Lung (tissue), 12 donors: ENCODE measurements around the gene CDX1. TPM values are rescaled to one million over a fixed set of nuclear protein-coding genes. Genes with fewer than 3 reads are reported as not detected.
A peak's percentile ranks its signal among the peaks of the same experiment; 100 is the strongest.

Experiments used
- ATAC-seq: fragments of 200-7000 bp; cut with Tn5 transposase; one replicate; pipeline ENCODE4 v1.9.1; 2020; ENCODE audit warnings: moderate number of reproducible peaks; ENCODE audit not compliant: insufficient read depth, low FRiP score
- DNase-seq, 3 donors: peaks; one replicate each; pipeline ENCODE4 v3.0.0-alpha.2; 2013 to 2017
- H3K27ac ChIP-seq, 2 donors: one replicate each; pipeline ENCODE4 v1.5.1; 2013; ENCODE audit warnings: mild to moderate bottlenecking in 2 of 2, moderate library complexity in 2 of 2, control low read depth in 1 of 2, inconsistent platforms in 1 of 2, low read depth in 1 of 2, low read length in 1 of 2
- H3K27me3 ChIP-seq, 3 donors: one replicate each; pipeline ENCODE4 v1.5.1; 2013; ENCODE audit warnings: low read length in 2 of 3; ENCODE audit not compliant: control insufficient read depth in 3 of 3, insufficient read depth in 3 of 3
- H3K36me3 ChIP-seq, 4 donors: one replicate each; pipeline ENCODE4 v1.5.1; 2013; ENCODE audit warnings: low read length in 4 of 4, mild to moderate bottlenecking in 1 of 4, moderate library complexity in 1 of 4; ENCODE audit not compliant: control insufficient read depth in 4 of 4, insufficient read depth in 4 of 4
- H3K4me1 ChIP-seq, 5 donors: one replicate each; pipeline ENCODE4 v1.5.1; 2013; ENCODE audit warnings: low read length in 5 of 5, mild to moderate bottlenecking in 2 of 5, moderate library complexity in 1 of 5; ENCODE audit not compliant: control insufficient read depth in 5 of 5, insufficient read depth in 5 of 5
- H3K4me3 ChIP-seq: one replicate; pipeline ENCODE4 v1.5.1; 2013; ENCODE audit warnings: mild to moderate bottlenecking, control low read depth, moderate library complexity
- H3K9ac ChIP-seq, 2 donors: one replicate each; pipeline ENCODE4 v1.5.1; 2013; ENCODE audit warnings: low read length in 2 of 2, control low read depth in 1 of 2; ENCODE audit not compliant: insufficient read depth in 1 of 2
- H3K9me3 ChIP-seq, 4 donors: one replicate each; pipeline ENCODE4 v1.5.1; 2013; ENCODE audit warnings: low read length in 3 of 4, mild to moderate bottlenecking in 1 of 4, moderate library complexity in 1 of 4; ENCODE audit not compliant: control insufficient read depth in 4 of 4, insufficient read depth in 3 of 4
- WGBS, 2 donors: extraction: QIAGEN DNeasy Blood & Tissue Kit; methylation state at CpG; one replicate each; pipeline ENCODE4 v1.1.7; 2013; 5-methylcytosine and 5-hydroxymethylcytosine counted together
- polyA plus RNA-seq, 2 donors: library from polyadenylated mRNA; stranded (reverse); fragments of 200-250 nt; gene quantifications; one replicate each; pipeline ENCODE4 v1.2.1, GENCODE V29; 2013
- total RNA-seq, 2 donors: library from RNA; depleted of rRNA in 1 of 2; stranded (reverse); fragments of >200 nt in 1 of 2; gene quantifications; one replicate each; pipeline ENCODE4 v1.2.1, GENCODE V29; 2014 to 2021
- TF ChIP-seq, protein P1 (sequence below): IDR thresholded peaks from 2 replicates; pipeline ENCODE4 v1.5.1; 2012; ENCODE audit warnings: mild to moderate bottlenecking; ENCODE audit errors: control extremely low read depth, extremely low read depth
- donor health status: control.
- donor health status: control.
- donor health status: Bipolar disorder and iron deficiency.
- donor health status: healthy.
- donor health status: DM: yes; HTN: yes; CAD: no.

CDX1 gene
- total and polyA plus RNA-seq, 4 donors: 0.09 to 0.43 (median 0.26) TPM

GRCh38 chr5:150208187-150209098 is 41.9 kb downstream of the CDX1 start:
- no peak overlapping the region for H3K9ac ChIP-seq
- H3K4me1 ChIP-seq: peaks cover 0 to 20% (median 4%) of the 10 kb centered on the region in 5 donors
- H3K4me3 ChIP-seq: no peak overlapping the region
- H3K27me3 ChIP-seq: no peaks in the 10 kb centered on the region
- DNase-seq (no peak), ATAC-seq (no peak)
- TF ChIP-seq, protein P1, sequence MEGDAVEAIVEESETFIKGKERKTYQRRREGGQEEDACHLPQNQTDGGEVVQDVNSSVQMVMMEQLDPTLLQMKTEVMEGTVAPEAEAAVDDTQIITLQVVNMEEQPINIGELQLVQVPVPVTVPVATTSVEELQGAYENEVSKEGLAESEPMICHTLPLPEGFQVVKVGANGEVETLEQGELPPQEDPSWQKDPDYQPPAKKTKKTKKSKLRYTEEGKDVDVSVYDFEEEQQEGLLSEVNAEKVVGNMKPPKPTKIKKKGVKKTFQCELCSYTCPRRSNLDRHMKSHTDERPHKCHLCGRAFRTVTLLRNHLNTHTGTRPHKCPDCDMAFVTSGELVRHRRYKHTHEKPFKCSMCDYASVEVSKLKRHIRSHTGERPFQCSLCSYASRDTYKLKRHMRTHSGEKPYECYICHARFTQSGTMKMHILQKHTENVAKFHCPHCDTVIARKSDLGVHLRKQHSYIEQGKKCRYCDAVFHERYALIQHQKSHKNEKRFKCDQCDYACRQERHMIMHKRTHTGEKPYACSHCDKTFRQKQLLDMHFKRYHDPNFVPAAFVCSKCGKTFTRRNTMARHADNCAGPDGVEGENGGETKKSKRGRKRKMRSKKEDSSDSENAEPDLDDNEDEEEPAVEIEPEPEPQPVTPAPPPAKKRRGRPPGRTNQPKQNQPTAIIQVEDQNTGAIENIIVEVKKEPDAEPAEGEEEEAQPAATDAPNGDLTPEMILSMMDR: no peak
- 60 to 61% methylated on average over 19 of the region's 19 CpGs for WGBS, 2 donors
- peaks cover 0 to 2% (median 0%) of the 10 kb centered on the region in 4 donors for H3K9me3 ChIP-seq
- H3K27ac ChIP-seq: no peak overlapping the region
- no peaks in the 10 kb centered on the region for H3K36me3 ChIP-seq

DNA sequence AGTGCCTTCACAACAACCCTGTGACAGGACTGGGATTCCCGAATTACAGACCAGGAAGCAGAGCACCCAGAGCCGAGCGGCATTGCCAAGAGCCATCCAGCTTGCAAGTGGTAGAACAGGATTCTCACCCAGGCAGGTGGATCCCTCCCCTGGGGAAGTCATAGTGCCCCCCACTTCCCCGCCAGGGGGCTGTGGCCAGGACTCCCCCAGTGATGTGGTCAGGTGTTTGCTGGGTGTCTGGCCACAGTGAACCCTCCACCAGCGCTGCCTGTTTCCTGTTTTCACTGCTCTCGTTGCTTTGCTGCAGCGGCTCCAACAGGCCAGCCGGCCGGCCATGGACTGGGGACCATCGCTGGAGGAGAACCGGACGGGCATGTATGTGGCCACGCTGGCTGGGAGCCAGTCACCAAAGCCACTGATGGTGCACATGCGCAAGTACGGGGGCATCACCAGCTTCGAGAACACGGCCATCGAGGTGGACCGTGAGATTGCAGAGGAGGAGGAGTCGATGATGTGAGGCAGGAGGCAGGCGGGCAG is 42.6 kb downstream of the CDX1 start:
- H3K9ac ChIP-seq: peak overlapping the region in 1 of 2 donors; percentile 4
- TF ChIP-seq, protein P1: no peak
- ATAC-seq (no peak), DNase-seq (peak; percentile 61 to 76 (median 71))
- H3K4me1 ChIP-seq: peaks cover 0 to 13% (median 2%) of the 10 kb centered on the region in 5 donors
- no peaks in the 10 kb centered on the region for H3K36me3 ChIP-seq
- H3K9me3 ChIP-seq: peaks cover 0 to 2% (median 0%) of the 10 kb centered on the region in 4 donors
- H3K27me3 ChIP-seq: no peaks in the 10 kb centered on the region
- H3K27ac ChIP-seq: no peak overlapping the region
- H3K4me3 ChIP-seq: no peak overlapping the region
- WGBS, 2 donors: 26 to 41% methylated on average over 20 to 21 of the region's 21 CpGs

DNA sequence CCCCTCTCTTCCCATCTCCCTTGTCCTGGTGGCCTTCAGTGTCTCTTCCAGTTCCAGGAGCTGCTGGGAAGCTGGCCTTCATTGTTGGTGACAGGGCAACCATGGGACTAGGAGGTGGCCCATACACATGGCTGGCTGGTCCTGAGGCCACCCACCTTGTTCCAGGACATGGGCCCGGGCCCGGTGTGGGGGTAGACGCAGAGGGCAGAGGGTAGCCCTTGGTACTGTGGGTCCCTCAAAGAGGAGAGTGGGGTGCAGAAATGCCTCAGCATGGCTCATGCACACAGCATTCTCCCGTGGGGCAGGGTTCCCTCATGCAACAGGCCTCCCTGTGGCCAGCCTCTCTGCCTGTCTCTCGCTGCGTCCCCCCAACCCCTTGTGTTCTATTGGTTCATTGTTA is 44.1 kb downstream of the CDX1 start:
- DNase-seq (no peak), ATAC-seq (no peak)
- WGBS, 2 donors: 82 to 88% methylated on average over 6 of the region's 6 CpGs
- TF ChIP-seq, protein P1: no peak
- H3K9ac ChIP-seq: no peak overlapping the region
- H3K36me3 ChIP-seq: no peaks in the 10 kb centered on the region
- H3K27me3 ChIP-seq: no peaks in the 10 kb centered on the region
- H3K9me3 ChIP-seq: no peaks in the 10 kb centered on the region
- H3K4me3 ChIP-seq: no peak overlapping the region
- H3K4me1 ChIP-seq: peaks cover 0 to 8% (median 0%) of the 10 kb centered on the region in 5 donors
- no peak overlapping the region for H3K27ac ChIP-seq
